ENCODE measurements around the gene PRM2. TPM values are rescaled to one million over a fixed set of nuclear protein-coding genes. Genes with fewer than 3 reads are reported as not detected.

PRM2 gene
- total RNA-seq (2021; fragmentation: NEBNext Ultra II Directional; extraction: Animal tissue kit (Norgen Biotek cat#: 25700)) (not detected in 2 replicates), polyA plus RNA-seq (2011; rRNA removed) (not detected in 2 replicates), polyA minus RNA-seq (2011; rRNA and poly(A)+ RNA removed) (not detected in 2 replicates)
- not detected for polyA plus RNA-seq (2011; cell fraction: cytosol; rRNA removed)
- not detected for polyA plus RNA-seq (2011; cell fraction: nucleus; rRNA removed)
- not detected in 4 replicates for polyA plus RNA-seq (2012, experiment 1 of 2)
- not detected for polyA plus RNA-seq (2012, experiment 2 of 2)
- polyA plus RNA-seq (2013, experiment 1 of 2), result not detected
- not detected for polyA plus RNA-seq (2013, experiment 2 of 2)
- not detected for polyA minus RNA-seq (2011; cell fraction: cytosol; rRNA and poly(A)+ RNA removed)
- polyA minus RNA-seq (2011; cell fraction: nucleus; rRNA and poly(A)+ RNA removed), result not detected
- long read RNA-seq, experiment 1, result 0 reads
- long read RNA-seq, experiment 2, result 0 reads

DNA sequence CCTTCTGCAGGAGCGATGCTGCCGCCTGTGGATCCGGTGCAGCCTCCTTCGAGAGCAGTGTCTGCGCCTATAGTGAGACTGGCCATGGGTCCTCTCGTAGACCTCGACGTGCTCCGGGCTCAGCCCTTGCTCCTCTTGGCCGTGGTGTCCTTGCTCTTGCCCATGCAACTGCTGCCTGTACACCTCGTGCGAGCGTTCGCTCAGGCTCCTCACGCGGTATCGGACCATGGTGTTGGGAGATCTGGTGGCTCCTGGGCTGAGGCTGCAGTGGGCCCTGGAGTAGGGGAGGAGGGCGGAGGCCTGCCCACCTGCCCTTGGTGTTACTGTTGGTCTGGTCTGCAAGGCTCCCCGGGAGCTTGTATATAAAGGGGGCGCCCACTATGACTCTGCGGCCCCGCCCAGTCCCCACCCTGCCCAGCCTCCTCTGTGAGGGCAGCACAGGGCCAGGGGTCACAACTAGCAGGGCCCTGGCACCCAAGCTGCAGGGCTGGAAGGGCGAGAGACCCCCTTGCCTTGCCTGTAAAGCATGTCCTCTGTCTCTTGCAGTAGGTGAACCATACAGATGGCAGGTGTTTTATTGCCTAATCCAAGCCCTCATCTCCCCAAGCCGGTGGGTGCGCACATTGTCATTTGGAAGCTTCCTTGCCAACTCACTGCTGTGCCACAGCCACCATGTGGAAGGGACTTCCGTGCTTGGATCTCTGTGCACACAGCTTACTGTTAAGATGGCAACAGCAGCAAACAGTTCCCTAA is at the start of gene PRM2:
Gene PRM2, minus strand, starts transcription at position 338 of the 753 bp plus-strand sequence. Its CDS starts 110 bp downstream, at position 228.
- H3K4me2 ChIP-seq (ENCODE audit: insufficient read depth in 1 of 2, low read depth in 2 of 2, low read length in 2 of 2), result no peak within 1 kb of the TSS
- ChIA-PET CTCF (ENCODE audit: partially characterized antibody) (interaction anchor here (0.6 to 1.9 kb wide), 5 partner anchors 9 to 76 kb away, joined by 3 to 8 read pairs (median 5); partner anchors contain the start of gene SOCS1), POLR2A (ENCODE audit: partially characterized antibody) (interaction anchor here (0.6 to 1.1 kb wide), 4 partner anchors 10 to 64 kb away, joined by 3 to 4 read pairs (median 3); partner anchors contain the start of gene SOCS1)
- H2BK120ac ChIP-seq (replicated peaks; ENCODE audit: low read depth, low read length), result no peak within 1 kb of the TSS
- H3K56ac ChIP-seq (replicated peaks; ENCODE audit: insufficient read length, low read depth, low read length), result no peak within 1 kb of the TSS
- no peak within 1 kb of the TSS for H3K27ac ChIP-seq (ENCODE audit: low read depth, low read length)
- H3K23ac ChIP-seq (ENCODE audit: insufficient read length), result no peak within 1 kb of the TSS
- H3K4me3 ChIP-seq (ENCODE audit: extremely low read depth in 1 of 4, insufficient read depth in 2 of 4, low read depth in 3 of 4, low read length in 4 of 4), result no peak within 1 kb of the TSS
- H4K91ac ChIP-seq (replicated peaks; ENCODE audit: insufficient read length, low read length), result peak within 1 kb of the TSS; percentile 35
- H3K27me3 ChIP-seq (replicated peaks in 1 of 4; ENCODE audit: control insufficient read depth in 3 of 4, extremely low read depth in 1 of 4, insufficient read depth in 3 of 4, low read length in 3 of 4), result no peaks in the 10 kb centered on the region
- H3K9me3 ChIP-seq (ENCODE audit: insufficient read depth in 2 of 2, low read depth in 1 of 2, low read length in 1 of 2), result no peaks in the 10 kb centered on the region
- no peak within 1 kb of the TSS for H2BK15ac ChIP-seq (ENCODE audit: low read length)
- no peak within 1 kb of the TSS for H4K5ac ChIP-seq (ENCODE audit: insufficient read length, low read depth, low read length)
- peak within 1 kb of the TSS; percentile 33; the same call in 1 of the 2 replicates for H2AK5ac ChIP-seq (ENCODE audit: low read depth, low read length)
- H3K18ac ChIP-seq (ENCODE audit: extremely low read depth, low read length), result peak within 1 kb of the TSS; percentile 60; the same call in 1 of the 2 replicates
- H3K4me1 ChIP-seq (replicated peaks in 1 of 4; ENCODE audit: control insufficient read depth in 3 of 4, insufficient read depth in 4 of 4, low read length in 3 of 4), result peaks cover 0 to 5% (median 2%) of the 10 kb centered on the region in 4 experiments; a peak in 2 of 7 replicates
- no peak within 1 kb of the TSS for H3K14ac ChIP-seq (ENCODE audit: insufficient read length)
- H3K79me1 ChIP-seq (ENCODE audit: low read depth, low read length), result no peaks in the 10 kb centered on the region
- peak within 1 kb of the TSS; percentile 88; the same call in 1 of the 2 replicates for H2BK12ac ChIP-seq (ENCODE audit: low read depth, low read length)
- WGBS, 2 experiments (ENCODE audit: extremely low coverage in 1 of 2, insufficient coverage in 1 of 2, insufficient read length in 1 of 2, insufficient replicate concordance in 2 of 2, low coverage in 1 of 2, low lambda C conversion rate in 2 of 2, missing lambda C conversion rate in 1 of 2), result 92% methylated on average over 17 of the region's 26 CpGs; no CpG with 5 or more reads in 1 of the 2 experiments
- no peaks in the 10 kb centered on the region for H3K23me2 ChIP-seq (ENCODE audit: low read depth, low read length)
- DNase-seq (ENCODE audit: low read depth in 1 of 2, low spot score in 2 of 2), result no peak
- H2AFZ ChIP-seq (ENCODE audit: low read length), result 0 out of 2 replicates have a peak within 1 kb of the TSS, but pooled peaks have one; percentile 21
- no peaks in the 10 kb centered on the region for H3K79me2 ChIP-seq (ENCODE audit: control insufficient read depth in 1 of 2, insufficient read depth in 2 of 2, low read length in 2 of 2)
- no peak for FAIRE-seq
- no peak within 1 kb of the TSS; the same call in 1 of the 2 replicates for H2BK5ac ChIP-seq (ENCODE audit: low read depth, low read length)
- no peaks in the 10 kb centered on the region for H4K20me1 ChIP-seq (replicated peaks in 1 of 2; ENCODE audit: control insufficient read depth in 1 of 2, insufficient read depth in 2 of 2, low read length in 2 of 2)
- no peak within 1 kb of the TSS; a peak in 1 of 7 replicates for H3K9ac ChIP-seq (replicated peaks in 1 of 4; ENCODE audit: extremely low read depth in 1 of 4, low read depth in 3 of 4, low read length in 3 of 4)
- no peaks in the 10 kb centered on the region for H3K36me3 ChIP-seq (ENCODE audit: control insufficient read depth in 2 of 4, insufficient read depth in 4 of 4, low read length in 3 of 4)
- H2BK20ac ChIP-seq (ENCODE audit: low read length), result peak within 1 kb of the TSS; percentile 23; the same call in 1 of the 2 replicates
- H4K8ac ChIP-seq (ENCODE audit: extremely low read depth, insufficient read depth, low read length), result peak within 1 kb of the TSS; percentile 42; the same call in 1 of the 2 replicates
- no peak within 1 kb of the TSS for H3K4ac ChIP-seq (replicated peaks; ENCODE audit: insufficient read length, low read depth, low read length)
- no peak for TF ChIP-seq NRF1 (IDR thresholded peaks at IDR 0.05; ENCODE audit: low read depth, low read length)
- no peak for TF ChIP-seq TEAD4 (IDR thresholded peaks at IDR 0.05; ENCODE audit: low read depth, low read length)
- TF ChIP-seq RXRA (IDR thresholded peaks at IDR 0.05; ENCODE audit: insufficient read depth, low read depth, low read length), result no peak
- TF ChIP-seq SP1 (IDR thresholded peaks at IDR 0.05; ENCODE audit: low read depth, low read length), result no peak
- TF ChIP-seq, protein P1, sequence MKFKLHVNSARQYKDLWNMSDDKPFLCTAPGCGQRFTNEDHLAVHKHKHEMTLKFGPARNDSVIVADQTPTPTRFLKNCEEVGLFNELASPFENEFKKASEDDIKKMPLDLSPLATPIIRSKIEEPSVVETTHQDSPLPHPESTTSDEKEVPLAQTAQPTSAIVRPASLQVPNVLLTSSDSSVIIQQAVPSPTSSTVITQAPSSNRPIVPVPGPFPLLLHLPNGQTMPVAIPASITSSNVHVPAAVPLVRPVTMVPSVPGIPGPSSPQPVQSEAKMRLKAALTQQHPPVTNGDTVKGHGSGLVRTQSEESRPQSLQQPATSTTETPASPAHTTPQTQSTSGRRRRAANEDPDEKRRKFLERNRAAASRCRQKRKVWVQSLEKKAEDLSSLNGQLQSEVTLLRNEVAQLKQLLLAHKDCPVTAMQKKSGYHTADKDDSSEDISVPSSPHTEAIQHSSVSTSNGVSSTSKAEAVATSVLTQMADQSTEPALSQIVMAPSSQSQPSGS (IDR thresholded peaks at IDR 0.05; ENCODE audit: low read length), result no peak
- no peak for TF ChIP-seq EP300 (IDR thresholded peaks at IDR 0.05; ENCODE audit: borderline replicate concordance in 1 of 2, low read depth in 2 of 2, low read length in 2 of 2)
- TF ChIP-seq EZH2 (IDR thresholded peaks at IDR 0.05; ENCODE audit: low read depth, low read length, severe bottlenecking), result no peak

Data from H1 (cell line).